ENCODE measurements around the gene TTC39C. TPM values are rescaled to one million over a fixed set of nuclear protein-coding genes. Genes with fewer than 3 reads are reported as not detected.

TTC39C gene
- total RNA-seq, 1 donor from 2014 or later: 12.8 TPM

DNA sequence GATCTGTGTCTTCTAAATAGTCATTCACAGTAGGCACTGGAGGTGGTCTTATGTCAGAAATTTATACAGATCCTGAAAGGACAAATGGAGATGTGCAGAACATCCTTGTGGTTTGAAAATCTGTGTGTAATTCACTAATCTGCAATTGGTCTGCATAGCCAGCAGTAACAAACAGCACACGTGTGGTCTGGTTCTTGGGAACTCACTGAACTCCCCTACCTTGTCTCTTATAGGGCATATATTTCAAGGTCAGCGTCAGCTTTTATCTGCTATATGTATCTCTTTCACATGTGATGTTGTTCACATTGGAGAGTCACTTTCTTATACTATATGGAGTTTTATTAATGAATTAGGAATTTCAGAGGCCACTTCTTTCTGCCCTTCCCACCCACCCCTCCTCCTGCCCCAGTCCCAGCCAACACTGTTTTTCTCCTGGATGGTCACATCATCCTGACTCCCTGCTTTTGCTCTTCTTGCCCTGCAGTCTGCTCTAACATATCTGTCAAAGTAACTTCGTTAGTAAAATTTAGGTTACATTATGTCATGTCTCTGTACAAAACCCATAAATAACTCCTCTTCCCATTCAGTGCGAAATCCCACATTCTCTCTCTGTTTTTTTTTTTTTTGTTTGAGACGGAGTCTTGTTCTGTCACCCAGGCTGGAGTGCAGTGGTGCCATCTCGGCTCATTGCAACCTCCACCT is 88.9 kb downstream of the TTC39C start:
- no peak overlapping the region for H3K27ac Mint-ChIP-seq (ENCODE audit: unreplicated experiment)
- no peaks in the 10 kb centered on the region for H3K4me1 Mint-ChIP-seq (ENCODE audit: low read depth, unreplicated experiment)
- peaks cover 3% of the 10 kb centered on the region for H3K36me3 Mint-ChIP-seq (ENCODE audit: low read depth, unreplicated experiment)
- Histone ChIP-seq H3K79me2 (ENCODE audit: insufficient read depth, low read length) (no peaks in the 10 kb centered on the region), H3K9me3 (ENCODE audit: insufficient read depth, low read depth, low read length) (no peaks in the 10 kb centered on the region), H3K9ac (ENCODE audit: low read length) (no peak overlapping the region), H3K27me3 (ENCODE audit: insufficient read depth, low read length) (no peaks in the 10 kb centered on the region), H3K27ac (ENCODE audit: low read depth, low read length) (no peak overlapping the region), H3K4me3 (ENCODE audit: insufficient read depth, low read depth, low read length) (no peak overlapping the region), H4K20me1 (ENCODE audit: insufficient read depth, low read length) (no peaks in the 10 kb centered on the region), H3K4me2 (ENCODE audit: low read length) (no peak overlapping the region), H3K36me3 (ENCODE audit: insufficient read depth, low read length) (no peaks in the 10 kb centered on the region), H3K4me1 (ENCODE audit: insufficient read depth, low read length) (no peaks in the 10 kb centered on the region), H2AFZ (ENCODE audit: low read depth, low read length) (no peak overlapping the region)
- H3K9me3 Mint-ChIP-seq (ENCODE audit: unreplicated experiment): no peaks in the 10 kb centered on the region
- TF ChIP-seq, protein P1, sequence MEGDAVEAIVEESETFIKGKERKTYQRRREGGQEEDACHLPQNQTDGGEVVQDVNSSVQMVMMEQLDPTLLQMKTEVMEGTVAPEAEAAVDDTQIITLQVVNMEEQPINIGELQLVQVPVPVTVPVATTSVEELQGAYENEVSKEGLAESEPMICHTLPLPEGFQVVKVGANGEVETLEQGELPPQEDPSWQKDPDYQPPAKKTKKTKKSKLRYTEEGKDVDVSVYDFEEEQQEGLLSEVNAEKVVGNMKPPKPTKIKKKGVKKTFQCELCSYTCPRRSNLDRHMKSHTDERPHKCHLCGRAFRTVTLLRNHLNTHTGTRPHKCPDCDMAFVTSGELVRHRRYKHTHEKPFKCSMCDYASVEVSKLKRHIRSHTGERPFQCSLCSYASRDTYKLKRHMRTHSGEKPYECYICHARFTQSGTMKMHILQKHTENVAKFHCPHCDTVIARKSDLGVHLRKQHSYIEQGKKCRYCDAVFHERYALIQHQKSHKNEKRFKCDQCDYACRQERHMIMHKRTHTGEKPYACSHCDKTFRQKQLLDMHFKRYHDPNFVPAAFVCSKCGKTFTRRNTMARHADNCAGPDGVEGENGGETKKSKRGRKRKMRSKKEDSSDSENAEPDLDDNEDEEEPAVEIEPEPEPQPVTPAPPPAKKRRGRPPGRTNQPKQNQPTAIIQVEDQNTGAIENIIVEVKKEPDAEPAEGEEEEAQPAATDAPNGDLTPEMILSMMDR (IDR thresholded peaks at IDR 0.05; ENCODE audit: insufficient read depth, low read depth, low read length): no peak
- TF ChIP-seq EZH2 (IDR thresholded peaks at IDR 0.05; ENCODE audit: insufficient read depth, low read length): no peak
- H3K27me3 Mint-ChIP-seq (ENCODE audit: low read depth, unreplicated experiment): no peaks in the 10 kb centered on the region
- FAIRE-seq: no peak
- H3K4me3 Mint-ChIP-seq (ENCODE audit: unreplicated experiment): no peak overlapping the region
- DNase-seq (ENCODE audit: low read depth): peak; percentile 10

DNA sequence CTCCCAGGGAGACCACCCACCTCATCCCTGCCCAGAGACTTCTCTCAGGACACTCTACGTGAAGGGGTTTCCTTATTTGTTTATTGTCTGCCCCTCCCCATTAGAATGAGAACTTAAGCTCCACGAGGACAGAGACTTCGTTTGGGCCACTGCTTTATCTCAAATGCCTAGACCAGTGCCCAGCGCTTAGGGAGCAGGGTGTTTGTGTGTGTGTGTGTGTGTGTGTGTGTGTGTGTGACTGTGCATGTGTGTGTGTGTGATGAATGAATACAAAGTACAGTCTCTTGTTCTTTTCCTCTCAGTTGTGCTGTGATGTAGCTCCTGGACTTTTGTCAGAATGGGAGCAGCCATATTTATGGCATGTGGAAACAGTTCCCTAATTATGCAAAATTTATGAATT is 89.9 kb downstream of the TTC39C start:
- Histone ChIP-seq H3K4me2 (ENCODE audit: low read length) (no peak overlapping the region), H3K27me3 (ENCODE audit: insufficient read depth, low read length) (no peaks in the 10 kb centered on the region), H3K36me3 (ENCODE audit: insufficient read depth, low read length) (no peaks in the 10 kb centered on the region), H2AFZ (ENCODE audit: low read depth, low read length) (no peak overlapping the region), H4K20me1 (ENCODE audit: insufficient read depth, low read length) (no peaks in the 10 kb centered on the region), H3K79me2 (ENCODE audit: insufficient read depth, low read length) (no peaks in the 10 kb centered on the region), H3K9ac (ENCODE audit: low read length) (no peak overlapping the region), H3K27ac (ENCODE audit: low read depth, low read length) (no peak overlapping the region), H3K4me1 (ENCODE audit: insufficient read depth, low read length) (no peaks in the 10 kb centered on the region), H3K9me3 (ENCODE audit: insufficient read depth, low read depth, low read length) (no peaks in the 10 kb centered on the region), H3K4me3 (ENCODE audit: insufficient read depth, low read depth, low read length) (no peak overlapping the region)
- Mint-ChIP-seq H3K36me3 (ENCODE audit: low read depth, unreplicated experiment) (peaks cover 3% of the 10 kb centered on the region), H3K27ac (ENCODE audit: unreplicated experiment) (no peak overlapping the region), H3K27me3 (ENCODE audit: low read depth, unreplicated experiment) (no peaks in the 10 kb centered on the region), H3K4me1 (ENCODE audit: low read depth, unreplicated experiment) (no peaks in the 10 kb centered on the region), H3K4me3 (ENCODE audit: unreplicated experiment) (no peak overlapping the region), H3K9me3 (ENCODE audit: unreplicated experiment) (no peaks in the 10 kb centered on the region)
- TF ChIP-seq, protein P1 (IDR thresholded peaks at IDR 0.05; ENCODE audit: insufficient read depth, low read depth, low read length): no peak
- TF ChIP-seq EZH2 (IDR thresholded peaks at IDR 0.05; ENCODE audit: insufficient read depth, low read length): no peak
- FAIRE-seq (no peak), DNase-seq (ENCODE audit: low read depth) (no peak)

DNA sequence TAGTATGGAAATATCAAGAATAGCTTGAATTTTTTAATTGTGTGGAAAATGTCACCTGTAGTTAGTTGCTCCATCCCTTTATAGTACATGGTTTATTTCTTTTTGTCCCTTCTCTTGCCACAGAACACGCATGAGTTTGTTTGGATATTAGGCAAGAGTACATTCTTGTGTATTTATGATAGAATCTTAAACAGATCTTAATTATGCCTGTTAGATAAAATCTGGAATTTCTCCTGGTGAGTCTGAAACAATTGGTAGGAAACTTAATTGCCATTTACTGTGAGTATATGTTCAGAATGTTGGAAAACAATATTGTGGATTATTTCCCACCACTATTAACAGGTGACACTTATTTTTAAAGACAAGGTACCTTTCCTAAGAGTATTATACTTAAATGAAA is 94.1 kb downstream of the TTC39C start:
- H3K27me3 ChIP-seq (ENCODE audit: insufficient read depth, low read length): no peaks in the 10 kb centered on the region
- no peak for FAIRE-seq
- TF ChIP-seq, protein P1 (IDR thresholded peaks at IDR 0.05; ENCODE audit: insufficient read depth, low read depth, low read length): no peak
- no peak for TF ChIP-seq EZH2 (IDR thresholded peaks at IDR 0.05; ENCODE audit: insufficient read depth, low read length)
- Mint-ChIP-seq H3K4me3 (ENCODE audit: unreplicated experiment) (no peak overlapping the region), H3K4me1 (ENCODE audit: low read depth, unreplicated experiment) (peaks cover 7% of the 10 kb centered on the region), H3K27me3 (ENCODE audit: low read depth, unreplicated experiment) (no peaks in the 10 kb centered on the region), H3K9me3 (ENCODE audit: unreplicated experiment) (no peaks in the 10 kb centered on the region), H3K27ac (ENCODE audit: unreplicated experiment) (no peak overlapping the region), H3K36me3 (ENCODE audit: low read depth, unreplicated experiment) (peaks cover 2% of the 10 kb centered on the region)
- no peak overlapping the region for H2AFZ ChIP-seq (ENCODE audit: low read depth, low read length)
- H3K9me3 ChIP-seq (ENCODE audit: insufficient read depth, low read depth, low read length): no peaks in the 10 kb centered on the region
- H3K36me3 ChIP-seq (ENCODE audit: insufficient read depth, low read length): no peaks in the 10 kb centered on the region
- H4K20me1 ChIP-seq (ENCODE audit: insufficient read depth, low read length): no peaks in the 10 kb centered on the region
- no peak overlapping the region for H3K9ac ChIP-seq (ENCODE audit: low read length)
- peaks cover 9% of the 10 kb centered on the region for H3K4me1 ChIP-seq (ENCODE audit: insufficient read depth, low read length)
- no peak overlapping the region for H3K27ac ChIP-seq (ENCODE audit: low read depth, low read length)
- DNase-seq (ENCODE audit: low read depth): no peak
- no peak overlapping the region for H3K4me2 ChIP-seq (ENCODE audit: low read length)
- no peaks in the 10 kb centered on the region for H3K79me2 ChIP-seq (ENCODE audit: insufficient read depth, low read length)
- H3K4me3 ChIP-seq (ENCODE audit: insufficient read depth, low read depth, low read length): no peak overlapping the region

All from astrocyte (in vitro differentiated cells and primary cell).